ENCODE data around the gene MED19. TPM values are rescaled to one million over a fixed set of nuclear protein-coding genes. Genes with fewer than 3 reads are reported as not detected.

MED19 gene
- total RNA-seq, 1 donor from 2014 or later: 24.2 TPM

DNA sequence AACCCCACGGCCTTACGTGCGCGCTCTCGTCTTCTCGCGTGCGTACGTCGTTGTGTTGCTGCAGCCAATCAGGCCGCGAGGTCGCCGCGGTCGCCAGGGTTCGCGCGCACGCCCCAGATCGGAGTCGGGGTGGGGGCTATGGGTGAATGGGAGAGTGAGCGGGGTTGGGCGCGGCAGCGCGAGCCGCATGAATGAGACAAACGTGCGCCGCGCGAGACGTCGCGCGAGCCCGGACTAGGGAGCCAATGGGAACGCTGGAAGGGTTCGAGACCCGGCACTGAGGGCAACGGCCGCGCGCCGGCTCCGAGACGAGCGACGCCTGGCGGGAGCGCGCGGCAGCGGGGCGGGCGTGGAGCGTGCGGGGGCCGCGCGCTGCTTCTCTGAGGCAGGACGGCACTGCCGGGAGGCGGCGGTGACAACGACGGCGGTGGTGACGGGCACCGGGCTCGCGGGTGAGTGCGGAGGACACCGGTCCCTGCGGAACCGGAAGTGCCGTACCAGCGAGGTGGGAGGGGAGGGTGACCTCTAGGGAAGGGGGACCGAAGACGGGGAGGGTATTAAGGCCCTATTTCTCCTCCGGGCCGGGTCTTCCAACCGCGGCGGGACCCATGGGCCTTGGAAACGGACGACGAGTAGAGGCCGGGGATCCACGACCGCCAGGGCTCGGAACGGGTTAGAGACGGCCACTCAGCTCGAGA is 44.1 kb downstream of the MED19 start, which contains the start of gene ZDHHC5:
ZDHHC5 (plus strand) TSS at position 379 of the 698 bp plus-strand sequence. CDS start 4,977 bp downstream, outside the sequence.
- Mint-ChIP-seq H3K27ac (peak within 1 kb of the TSS; percentile 100), H3K4me1 (ENCODE audit: low read depth) (peaks cover 29% of the 10 kb centered on the region), H3K4me3 (ENCODE audit: low read depth) (peak within 1 kb of the TSS; percentile 98), H3K36me3 (ENCODE audit: insufficient read depth) (peaks cover 3% of the 10 kb centered on the region), H3K27me3 (no peaks in the 10 kb centered on the region), H3K9me3 (ENCODE audit: low read depth) (no peaks in the 10 kb centered on the region)
- peak; percentile 97 for DNase-seq (ENCODE audit: low spot score, unreplicated experiment)
- TF ChIP-seq, protein P1, sequence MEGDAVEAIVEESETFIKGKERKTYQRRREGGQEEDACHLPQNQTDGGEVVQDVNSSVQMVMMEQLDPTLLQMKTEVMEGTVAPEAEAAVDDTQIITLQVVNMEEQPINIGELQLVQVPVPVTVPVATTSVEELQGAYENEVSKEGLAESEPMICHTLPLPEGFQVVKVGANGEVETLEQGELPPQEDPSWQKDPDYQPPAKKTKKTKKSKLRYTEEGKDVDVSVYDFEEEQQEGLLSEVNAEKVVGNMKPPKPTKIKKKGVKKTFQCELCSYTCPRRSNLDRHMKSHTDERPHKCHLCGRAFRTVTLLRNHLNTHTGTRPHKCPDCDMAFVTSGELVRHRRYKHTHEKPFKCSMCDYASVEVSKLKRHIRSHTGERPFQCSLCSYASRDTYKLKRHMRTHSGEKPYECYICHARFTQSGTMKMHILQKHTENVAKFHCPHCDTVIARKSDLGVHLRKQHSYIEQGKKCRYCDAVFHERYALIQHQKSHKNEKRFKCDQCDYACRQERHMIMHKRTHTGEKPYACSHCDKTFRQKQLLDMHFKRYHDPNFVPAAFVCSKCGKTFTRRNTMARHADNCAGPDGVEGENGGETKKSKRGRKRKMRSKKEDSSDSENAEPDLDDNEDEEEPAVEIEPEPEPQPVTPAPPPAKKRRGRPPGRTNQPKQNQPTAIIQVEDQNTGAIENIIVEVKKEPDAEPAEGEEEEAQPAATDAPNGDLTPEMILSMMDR (IDR thresholded peaks at IDR 0.05; ENCODE audit: unreplicated experiment): peak; percentile 54

DNA sequence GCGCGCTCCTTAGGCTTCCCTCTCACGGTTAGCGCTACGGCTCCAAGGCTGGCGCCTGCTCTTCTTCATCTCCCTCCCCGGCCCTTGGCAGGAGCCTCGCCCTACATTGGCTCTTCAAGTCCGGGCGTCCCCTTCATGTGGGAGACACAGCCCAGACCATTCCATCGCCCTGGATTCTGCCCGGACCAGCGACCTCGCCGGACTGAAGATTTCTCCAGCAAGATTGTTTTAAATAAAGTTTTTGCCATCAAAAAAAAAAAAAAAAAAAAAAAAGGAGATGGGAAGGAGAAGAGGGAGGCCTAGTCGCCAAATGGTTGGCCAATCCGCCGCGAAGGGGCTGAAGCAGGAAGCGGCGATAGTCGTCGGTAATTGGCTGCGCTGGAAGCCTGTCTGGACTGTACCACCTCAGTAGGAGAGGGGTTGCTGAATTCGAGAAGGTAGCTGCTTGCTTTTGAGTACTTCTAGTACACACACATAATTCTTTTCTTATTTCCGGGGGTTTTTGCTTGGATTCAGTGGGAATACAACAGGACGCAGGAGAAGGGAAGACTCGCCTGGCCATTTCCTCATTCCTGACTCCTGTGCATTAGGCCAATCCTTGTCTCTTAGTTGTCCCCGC is 44.8 kb downstream of the MED19 start:
- Mint-ChIP-seq H3K36me3 (ENCODE audit: insufficient read depth) (peaks cover 5% of the 10 kb centered on the region), H3K9me3 (ENCODE audit: low read depth) (no peaks in the 10 kb centered on the region), H3K27ac (peak overlapping the region; percentile 100), H3K4me3 (ENCODE audit: low read depth) (peak overlapping the region; percentile 98), H3K4me1 (ENCODE audit: low read depth) (peaks cover 26% of the 10 kb centered on the region), H3K27me3 (no peaks in the 10 kb centered on the region)
- TF ChIP-seq, protein P1 (IDR thresholded peaks at IDR 0.05; ENCODE audit: unreplicated experiment): no peak
- DNase-seq (ENCODE audit: low spot score, unreplicated experiment): peak; percentile 83

DNA sequence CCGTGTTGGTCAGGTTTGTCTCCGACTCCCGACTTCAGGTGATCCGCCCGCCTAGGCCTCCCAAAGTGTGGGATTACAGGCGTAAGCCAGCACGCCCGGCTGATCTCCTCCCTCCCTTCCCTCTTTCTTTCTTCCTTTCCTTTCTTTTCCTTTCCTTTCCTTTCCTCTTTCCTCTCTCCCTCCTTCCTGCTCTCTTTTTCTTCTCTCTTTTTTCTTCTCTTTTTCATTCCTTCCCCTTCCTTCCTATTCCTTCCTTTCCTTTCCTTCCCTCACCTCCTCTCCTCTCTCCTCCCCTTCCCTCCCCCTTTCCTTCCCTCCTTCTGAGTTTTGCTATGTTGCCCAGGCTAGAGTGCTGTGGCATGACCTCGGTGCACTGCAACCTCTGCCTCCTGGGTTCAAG is 48.0 kb downstream of the MED19 start:
- TF ChIP-seq, protein P1 (IDR thresholded peaks at IDR 0.05; ENCODE audit: unreplicated experiment): no peak
- H3K4me3 Mint-ChIP-seq (ENCODE audit: low read depth): no peak overlapping the region
- H3K27me3 Mint-ChIP-seq: no peaks in the 10 kb centered on the region
- peaks cover 10% of the 10 kb centered on the region for H3K36me3 Mint-ChIP-seq (ENCODE audit: insufficient read depth)
- peaks cover 9% of the 10 kb centered on the region for H3K4me1 Mint-ChIP-seq (ENCODE audit: low read depth)
- DNase-seq (ENCODE audit: low spot score, unreplicated experiment): no peak
- H3K27ac Mint-ChIP-seq: no peak overlapping the region
- H3K9me3 Mint-ChIP-seq (ENCODE audit: low read depth): no peaks in the 10 kb centered on the region

DNA sequence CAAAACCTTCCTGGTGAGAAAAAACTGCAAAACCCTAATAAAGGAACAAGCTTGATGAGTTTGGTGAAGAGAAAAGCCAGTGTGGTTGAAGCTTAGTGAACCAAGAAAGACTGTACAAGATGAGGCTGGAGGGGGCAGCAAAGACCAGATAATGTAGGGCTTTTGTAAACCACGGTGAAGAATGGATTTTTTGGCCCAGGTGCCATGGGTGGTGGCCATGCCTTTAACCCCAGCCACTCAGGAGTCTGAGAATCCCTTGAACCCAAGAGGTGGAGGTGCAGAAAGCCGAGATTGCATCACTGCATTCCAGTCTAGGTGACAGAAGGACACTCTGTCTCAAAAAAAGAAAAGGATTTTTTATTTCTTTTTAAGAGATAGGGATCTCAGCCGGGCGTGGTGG is 49.1 kb downstream of the MED19 start:
- Mint-ChIP-seq H3K27ac (no peak overlapping the region), H3K27me3 (no peaks in the 10 kb centered on the region), H3K4me3 (ENCODE audit: low read depth) (no peak overlapping the region), H3K36me3 (ENCODE audit: insufficient read depth) (peaks cover 10% of the 10 kb centered on the region), H3K4me1 (ENCODE audit: low read depth) (peaks cover 11% of the 10 kb centered on the region), H3K9me3 (ENCODE audit: low read depth) (no peaks in the 10 kb centered on the region)
- TF ChIP-seq, protein P1 (IDR thresholded peaks at IDR 0.05; ENCODE audit: unreplicated experiment): no peak
- no peak for DNase-seq (ENCODE audit: low spot score, unreplicated experiment)

- H3K36me3 Mint-ChIP-seq (ENCODE audit: insufficient read depth): peaks cover 12% of the 10 kb centered on the region
- peaks cover 12% of the 10 kb centered on the region for H3K4me1 Mint-ChIP-seq (ENCODE audit: low read depth)
- TF ChIP-seq, protein P1 (IDR thresholded peaks at IDR 0.05; ENCODE audit: unreplicated experiment): no peak
- H3K27ac Mint-ChIP-seq: no peak overlapping the region
- no peaks in the 10 kb centered on the region for H3K27me3 Mint-ChIP-seq
- no peak for DNase-seq (ENCODE audit: low spot score, unreplicated experiment)
- H3K4me3 Mint-ChIP-seq (ENCODE audit: low read depth): no peak overlapping the region
- H3K9me3 Mint-ChIP-seq (ENCODE audit: low read depth): no peaks in the 10 kb centered on the region
Observed at GRCh38 chr11:57659669-57660068, 52.3 kb downstream of the MED19 start.
